Non-pigmented ciliary epithelial cell (primary cell): ENCODE measurements around the gene CYB5B.

Experiments used
- DNase-seq: peaks from one replicate; pipeline ENCODE4 v3.0.0-alpha.2; 2010; ENCODE audit warnings: low read depth

Gene CYB5B

GRCh38 chr16:69444873-69445517 lies 20.6 kb downstream of the CYB5B start:
- no peak for DNase-seq

- DNase-seq: no peak
Observed at GRCh38 chr16:69448470-69449193, 24.2 kb downstream of the CYB5B start.

GRCh38 chr16:69451166-69451565 lies 26.7 kb downstream of the CYB5B start:
- no peak for DNase-seq

- no peak for DNase-seq
Observed at GRCh38 chr16:69453936-69454335, 29.5 kb downstream of the CYB5B start.

DNA sequence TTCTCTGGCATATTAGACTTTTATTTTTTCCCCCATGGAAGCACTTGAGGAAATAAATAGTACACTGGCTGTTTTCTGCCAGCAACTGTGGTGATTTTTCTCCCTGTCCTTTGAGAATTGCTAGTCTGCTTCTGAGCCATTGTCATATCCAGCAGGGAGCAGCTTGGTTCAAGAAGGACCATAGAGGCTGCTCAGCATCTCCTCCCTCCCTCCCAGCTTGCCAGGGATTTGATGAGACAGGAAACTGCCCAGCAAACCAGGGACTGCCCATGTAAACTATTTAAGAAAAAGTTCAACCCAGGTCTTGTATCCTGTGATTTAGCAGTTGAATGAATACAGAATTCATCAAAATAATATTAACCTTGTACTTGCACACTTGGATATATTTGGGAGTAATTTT lies 39.5 kb downstream of the CYB5B start:
- DNase-seq: no peak

- peak; percentile 57 for DNase-seq
Observed at GRCh38 chr16:69465083-69465721, 40.8 kb downstream of the CYB5B start.

DNA sequence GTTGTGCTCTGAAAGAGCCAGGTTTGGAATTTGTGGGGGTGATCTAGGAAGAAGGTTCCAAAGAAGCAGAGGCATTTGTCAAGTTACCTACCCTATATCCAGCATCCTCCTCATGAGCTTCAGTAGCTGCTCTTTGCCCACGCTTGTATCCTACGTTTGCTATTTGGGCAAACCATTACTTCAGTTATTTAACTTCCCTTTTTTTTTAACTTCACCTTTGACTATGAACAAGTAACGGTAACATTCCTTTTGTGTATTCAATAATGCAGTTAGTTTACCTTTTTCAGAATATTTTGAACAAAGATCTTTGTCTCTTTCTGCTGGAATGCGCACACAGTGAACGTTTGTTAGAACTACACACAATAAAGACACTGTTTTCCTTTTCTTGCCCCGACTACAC lies 41.5 kb downstream of the CYB5B start:
- no peak for DNase-seq

GRCh38 chr16:69466547-69466946 lies 42.1 kb downstream of the CYB5B start:
- DNase-seq: no peak

- no peak for DNase-seq
Observed at GRCh38 chr16:69467080-69467479, 42.7 kb downstream of the CYB5B start.

DNA sequence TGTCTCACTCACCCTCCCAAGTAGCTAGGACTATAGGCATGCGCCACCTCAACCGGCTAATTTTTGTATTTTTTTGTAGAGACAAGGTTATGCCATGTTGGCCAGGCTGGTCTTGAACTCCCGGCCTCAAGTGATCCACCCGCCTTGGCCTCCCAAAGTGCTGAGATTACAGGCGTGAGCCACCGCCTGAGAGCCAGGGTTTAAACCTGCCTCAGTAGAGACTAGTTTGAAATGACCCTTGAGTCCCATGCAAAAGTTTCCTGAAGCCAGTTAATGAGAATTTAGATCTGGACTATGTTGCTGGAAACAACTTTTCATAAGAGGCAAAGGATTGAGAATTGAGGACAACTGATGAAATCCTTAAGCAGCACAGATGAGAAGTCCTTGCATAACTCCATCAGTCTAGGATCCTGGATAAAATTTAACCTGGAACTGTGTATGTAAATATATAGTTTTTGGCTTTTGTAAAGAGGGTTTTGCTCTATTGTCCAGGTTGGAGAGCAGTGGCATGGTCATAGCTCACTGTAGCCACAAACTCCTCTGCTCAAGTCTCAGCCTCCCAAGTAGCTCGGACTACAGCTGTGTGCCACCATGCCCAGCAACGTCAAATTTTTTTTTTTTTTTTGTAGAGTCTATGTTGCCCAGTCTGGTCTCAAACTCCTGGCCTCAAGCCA lies 43.2 kb downstream of the CYB5B start:
- no peak for DNase-seq

DNA sequence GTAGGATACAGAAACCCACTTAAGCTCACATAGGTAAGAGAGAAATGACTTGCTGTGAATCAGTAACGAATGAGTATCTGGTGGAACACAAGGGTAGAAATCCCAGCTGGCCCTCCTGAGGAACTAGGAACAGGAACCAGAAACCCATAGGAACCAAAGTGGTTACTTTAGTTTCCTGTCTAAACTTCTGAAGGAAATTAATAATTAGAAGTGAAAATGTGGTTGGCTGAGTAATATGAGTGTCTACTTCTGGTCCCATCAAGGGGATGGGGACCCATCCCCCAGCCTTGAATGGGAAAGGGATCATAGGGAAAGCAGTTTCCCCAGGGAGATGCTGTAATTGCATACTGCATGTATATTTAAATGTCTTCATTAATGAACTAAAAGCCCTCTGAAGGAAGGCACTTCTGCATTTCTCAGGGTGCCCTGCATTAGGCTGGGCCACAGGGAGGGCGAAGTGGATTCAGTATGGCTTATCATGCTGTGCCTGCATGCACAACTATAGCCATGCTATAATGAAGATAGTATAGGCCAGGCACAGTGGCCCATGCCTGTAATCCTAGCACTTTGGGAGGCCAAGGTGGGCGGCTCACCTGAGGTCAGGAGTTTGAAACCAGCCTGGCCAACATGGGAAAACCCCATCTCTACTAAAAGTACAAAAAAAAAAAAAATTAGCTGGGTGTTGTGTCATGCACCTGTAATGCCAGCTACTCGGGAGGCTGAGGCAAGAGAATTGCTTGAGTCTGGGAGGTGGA lies 45.6 kb downstream of the CYB5B start:
- no peak for DNase-seq

DNA sequence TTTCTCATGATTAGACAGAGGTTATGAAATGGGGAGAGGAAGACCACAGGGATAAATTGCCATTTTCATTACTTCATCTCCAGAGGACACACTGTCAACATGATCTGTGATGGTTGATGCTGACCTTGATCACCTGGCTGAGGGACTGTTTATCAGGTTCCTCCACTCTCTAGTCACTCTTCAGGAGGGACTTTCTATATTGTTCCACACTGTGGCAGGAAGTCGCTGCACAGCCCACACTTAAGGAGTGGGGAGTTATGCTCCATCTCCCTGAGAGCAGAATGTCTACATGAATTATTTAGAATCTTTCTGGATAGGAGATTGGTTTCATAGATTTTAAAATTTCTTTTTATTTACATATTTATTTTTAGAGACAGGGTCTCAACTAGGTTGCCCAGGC lies 46.7 kb downstream of the CYB5B start:
- DNase-seq: no peak

GRCh38 chr16:69474408-69474807 lies 50.0 kb downstream of the CYB5B start:
- DNase-seq: no peak

DNA sequence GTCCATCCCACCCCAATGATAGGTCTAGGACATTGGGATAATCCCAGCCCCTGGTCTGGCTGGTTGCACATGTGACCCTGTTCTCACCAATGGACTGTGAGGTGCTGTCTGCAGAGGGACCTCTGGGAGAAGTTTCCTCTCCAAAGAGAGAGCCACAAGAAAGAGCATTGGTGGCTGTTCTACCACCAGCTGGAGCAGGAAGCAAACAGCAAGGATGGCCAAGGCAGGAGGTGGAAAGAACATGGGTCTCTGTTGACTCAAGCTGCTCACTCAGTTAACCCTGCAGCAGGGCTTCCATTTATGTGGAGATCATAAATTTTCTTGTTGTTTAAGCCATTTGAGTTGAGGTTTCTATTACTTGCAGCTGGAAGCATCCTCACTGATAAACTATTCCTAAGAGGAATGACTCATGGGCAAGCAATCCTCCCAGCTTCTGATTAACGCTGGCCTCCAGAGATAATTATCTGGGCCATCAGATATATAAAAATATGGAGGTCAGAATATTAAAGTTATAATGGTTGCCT lies 52.6 kb downstream of the CYB5B start:
- peak; percentile 72 for DNase-seq

GRCh38 chr16:69477546-69477945 lies 53.1 kb downstream of the CYB5B start:
- no peak for DNase-seq

- no peak for DNase-seq
Observed at GRCh38 chr16:69478685-69479084, 54.3 kb downstream of the CYB5B start.

DNA sequence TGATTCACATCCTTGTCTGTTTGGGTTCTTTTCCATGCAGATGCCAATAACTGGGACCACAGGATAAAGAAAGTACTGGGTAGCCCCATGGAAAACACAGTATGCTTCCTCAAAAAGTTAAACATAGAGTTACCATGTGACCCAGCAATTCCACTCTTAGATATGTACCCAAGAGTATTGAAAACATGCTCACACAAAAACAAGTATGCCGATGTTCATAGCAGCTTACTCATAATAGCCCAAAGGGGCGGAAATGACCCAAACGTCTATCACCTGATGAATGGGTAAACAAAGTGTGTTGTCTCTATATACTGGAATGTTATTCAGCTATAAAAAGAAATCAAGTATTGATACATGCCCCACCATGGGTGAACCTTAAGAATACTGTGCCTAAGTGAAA lies 55.4 kb downstream of the CYB5B start:
- DNase-seq: no peak

DNA sequence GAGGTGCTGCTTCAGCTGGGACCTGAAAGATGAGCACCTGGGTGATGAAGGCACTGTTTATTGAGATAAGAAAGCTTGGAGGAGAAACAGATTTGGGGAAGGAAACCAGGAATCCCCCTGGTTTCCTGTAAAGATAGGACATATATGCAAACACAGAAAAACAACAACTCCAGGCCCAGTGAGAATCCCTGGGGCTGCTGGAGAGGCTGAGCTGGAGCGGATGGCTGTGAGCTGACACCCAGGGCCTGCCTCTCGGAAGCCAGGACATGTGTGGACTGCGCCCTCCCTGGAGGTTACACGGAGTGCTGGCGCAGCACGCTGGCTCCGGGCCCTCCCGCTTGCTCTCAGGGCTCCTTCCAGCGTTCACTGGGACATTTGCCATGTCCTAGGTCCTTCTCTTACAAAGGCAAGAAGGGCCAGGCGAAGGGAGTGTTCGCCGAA lies 57.5 kb downstream of the CYB5B start:
- no peak for DNase-seq

DNA sequence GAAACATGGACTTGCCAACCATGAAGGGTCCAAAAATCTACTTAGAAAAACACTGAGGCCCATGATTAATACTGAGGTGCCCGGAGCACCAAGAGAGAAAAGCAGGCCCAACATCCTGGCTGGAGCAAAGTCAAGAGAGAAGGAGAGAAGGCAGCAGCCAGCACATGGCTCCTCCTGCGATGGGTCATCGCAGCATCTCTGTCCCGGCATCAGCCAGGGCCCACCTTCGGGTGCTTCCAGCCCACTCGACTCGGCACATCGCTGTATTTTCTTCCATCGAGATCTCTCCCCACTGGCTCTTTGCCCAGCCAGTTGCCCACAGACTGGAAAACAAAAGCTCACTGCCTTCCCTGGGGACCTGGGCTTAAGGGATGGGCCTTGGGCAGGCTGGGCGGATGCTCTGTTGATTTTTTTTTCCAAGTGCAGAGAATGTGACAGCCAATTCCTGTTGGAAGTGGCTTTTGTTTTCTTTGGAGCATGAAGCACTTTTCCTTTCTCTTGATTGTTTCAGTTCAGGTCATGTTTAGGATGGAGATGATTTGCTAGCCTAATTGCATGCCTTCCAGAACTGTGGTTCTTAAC lies 58.1 kb downstream of the CYB5B start:
- no peak for DNase-seq

DNA sequence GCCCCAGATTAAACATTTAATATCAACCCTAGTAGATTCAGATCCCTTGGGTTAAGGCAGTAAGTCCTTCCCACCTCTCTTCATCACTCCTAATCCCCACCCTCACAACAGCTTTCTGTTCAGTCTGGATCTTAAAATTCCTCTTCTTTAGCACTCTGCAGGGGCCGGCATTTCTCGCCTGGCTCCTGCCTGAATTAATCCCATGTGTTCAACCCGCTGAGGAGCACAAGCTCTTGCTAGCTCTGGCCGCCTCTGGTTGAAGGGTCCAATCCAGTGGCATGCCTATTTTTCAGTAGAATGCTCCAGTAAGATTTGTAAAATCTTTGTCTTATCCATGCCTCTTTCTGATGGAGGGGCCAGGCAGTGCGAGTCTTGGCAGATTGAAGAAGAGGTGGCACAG lies 59.2 kb downstream of the CYB5B start:
- no peak for DNase-seq

DNA sequence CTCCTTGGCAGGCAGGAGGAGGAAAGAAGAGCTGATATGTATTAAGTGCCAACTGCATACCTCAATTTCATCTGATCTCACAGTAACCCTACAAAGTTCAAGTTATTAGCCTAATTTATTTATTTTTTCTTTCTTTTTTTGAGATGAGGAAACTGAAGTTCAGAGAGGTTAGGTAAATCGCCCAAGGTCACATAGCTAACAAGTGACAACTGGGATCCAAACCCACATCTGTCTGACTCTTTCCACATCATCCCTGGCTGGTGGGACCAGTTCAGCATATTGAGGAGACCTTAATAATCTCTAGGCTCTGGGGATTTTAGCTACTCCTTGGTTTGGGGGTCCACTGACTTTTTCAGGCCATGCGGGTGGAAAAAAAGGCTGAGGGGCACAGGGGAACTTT lies 60.9 kb downstream of the CYB5B start:
- no peak for DNase-seq
